RWPE1 (cell line): ENCODE results near the gene ESPN.

Experiments used
- CTCF ChIA-PET: fragments of 350-600 bp; sonication (Branson Sonifier 250); formaldehyde crosslinking; extraction: SDS; loops from one replicate; lab custom pipeline; 2021; lab: Yijun Ruan, JAX
- POLR2A ChIA-PET: fragments of 400-600 bp; formaldehyde crosslinking; extraction: SDS; loops from one replicate; lab custom pipeline; 2020; ENCODE audit warnings: antibody characterized with exemption; ENCODE audit not compliant: low non-redundant PET; lab: Yijun Ruan, JAX
- DNase-seq: peaks from one replicate; pipeline ENCODE4 v3.0.0; 2012; ENCODE audit warnings: low spot score
- H3K27ac ChIP-seq: fragments of 450-650 bp; 2 replicates; pipeline ENCODE4 v1.5.1; 2017
- CTCF ChIP-seq: fragments of 450-650 bp; conservative IDR thresholded peaks from 2 replicates; pipeline ENCODE4 v1.5.1; 2017; ENCODE audit warnings: low read depth, mild to moderate bottlenecking

The ESPN gene

GRCh38 chr1:6487804-6488484, 63.4 kb downstream of the ESPN start:
- H3K27ac ChIP-seq: peak overlapping the region; percentile 100
- ChIA-PET CTCF (interaction anchor here (0.5 to 0.7 kb wide), 3 partner anchors 12 to 67 kb away, joined by 3 to 4 read pairs (median 3); no protein-coding TSS in a partner anchor), POLR2A (interaction anchor here (1.0 kb wide), 1 partner anchor 27 kb away, joined by 3 read pairs; no protein-coding TSS in a partner anchor)
- TF ChIP-seq CTCF: no peak
- no peak for DNase-seq

- no peak for TF ChIP-seq CTCF
- ChIA-PET CTCF (interaction anchor here (0.5 to 1.6 kb wide), 12 partner anchors 8 to 243 kb away, joined by 3 to 11 read pairs (median 4); no protein-coding TSS in a partner anchor), POLR2A (interaction anchor here (0.6 to 1.0 kb wide), 3 partner anchors 9 to 224 kb away, joined by 3 read pairs; no protein-coding TSS in a partner anchor)
- DNase-seq: peak; percentile 92
- H3K27ac ChIP-seq: peak overlapping the region; percentile 100
These were observed 64.2 kb downstream of the ESPN start for GRCh38 chr1:6488602-6489382.

- TF ChIP-seq CTCF: no peak
- POLR2A ChIA-PET: interaction anchor here (0.6 kb wide), 1 partner anchor 225 kb away, joined by 3 read pairs; no protein-coding TSS in a partner anchor
- no peak for DNase-seq
- CTCF ChIA-PET: interaction anchor here (0.6 to 1.6 kb wide), 10 partner anchors 8 to 243 kb away, joined by 3 to 11 read pairs (median 4); no protein-coding TSS in a partner anchor
- peak overlapping the region; percentile 100 for H3K27ac ChIP-seq
These were observed 64.8 kb downstream of the ESPN start for GRCh38 chr1:6489383-6489765.

- TF ChIP-seq CTCF: peak; percentile 93
- DNase-seq: peak; percentile 81
- ChIA-PET CTCF (interaction anchor here (0.6 to 1.6 kb wide), 14 partner anchors 9 to 384 kb away, joined by 3 to 11 read pairs (median 4); no protein-coding TSS in a partner anchor), POLR2A (interaction anchor here (1.6 kb wide), 1 partner anchor 33 kb away, joined by 5 read pairs; no protein-coding TSS in a partner anchor)
- H3K27ac ChIP-seq: peak overlapping the region; percentile 100
These were observed 65.2 kb downstream of the ESPN start for GRCh38 chr1:6489799-6490180.

- ChIA-PET CTCF (interaction anchor here (0.6 to 1.6 kb wide), 19 partner anchors 9 to 385 kb away, joined by 3 to 11 read pairs (median 3); partner anchors contain the start of gene THAP3), POLR2A (interaction anchor here (0.6 to 1.6 kb wide), 4 partner anchors 31 to 139 kb away, joined by 3 to 5 read pairs (median 4); no protein-coding TSS in a partner anchor)
- H3K27ac ChIP-seq: peak overlapping the region; percentile 100
- TF ChIP-seq CTCF: 0 out of 2 replicates have a peak, but pooled peaks have one; percentile 68
- peak; percentile 71 for DNase-seq
These were observed 65.9 kb downstream of the ESPN start for GRCh38 chr1:6490181-6491080.
